Measurements from ENCODE around the gene PCDH19. TPM values are rescaled to one million over a fixed set of nuclear protein-coding genes. Genes with fewer than 3 reads are reported as not detected.
A peak's percentile ranks its signal among the peaks of the same experiment; 100 is the strongest.

The PCDH19 gene
- total and polyA plus RNA-seq, 2 of the 13 experiments (the other 11 are each of a cell fraction or from before 2014, with no cell fraction given): 0.02 to 0.09 TPM

GRCh38 chrX:100379388-100379986 lies 30.6 kb downstream of the PCDH19 start:
- Histone ChIP-seq H3K27me3 (ENCODE audit: control insufficient read depth in 1 of 2, insufficient read depth in 2 of 2, low read length in 2 of 2) (no peaks in the 10 kb centered on the region), H3K4me2 (ENCODE audit: low read depth, low read length) (no peak overlapping the region), H3K79me2 (ENCODE audit: insufficient read depth, low read length) (no peaks in the 10 kb centered on the region), H3K36me3 (replicated peaks in 1 of 2; ENCODE audit: control insufficient read depth in 1 of 2, insufficient read depth in 2 of 2, low read length in 2 of 2) (no peaks in the 10 kb centered on the region), H4K20me1 (ENCODE audit: insufficient read depth, low read length) (no peaks in the 10 kb centered on the region), H3K9ac (ENCODE audit: insufficient read depth, low read depth, low read length) (no peak overlapping the region), H3K27ac (ENCODE audit: extremely low read length, insufficient read depth, low read length) (no peak overlapping the region), H3K9me3 (ENCODE audit: low read length) (no peaks in the 10 kb centered on the region), H3K4me1 (ENCODE audit: insufficient read depth, low read length) (no peaks in the 10 kb centered on the region), H2AFZ (ENCODE audit: low read length) (no peak overlapping the region), H3K4me3 (replicated peaks in 1 of 3; ENCODE audit: insufficient read depth in 1 of 3, low read depth in 2 of 3, low read length in 3 of 3) (no peak overlapping the region)
- DNase-seq (ENCODE audit: low spot score): peak; percentile 1
- POLR2A ChIA-PET: no interaction called here
- ATAC-seq: no peak
- FAIRE-seq: peak; percentile 66
- intact Hi-C loops (cut with micrococcal nuclease; ENCODE audit: unreplicated experiment) (no loop called here), in situ Hi-C loops (cut with HindIII; ENCODE audit: extremely low pct_ligation_motif_present, low pct_unique_long_range_greater_than_20kb) (no loop called here)
- 3% methylated on average over 6 of the region's 7 CpGs for WGBS (ENCODE audit: low lambda C conversion rate)
- no peak for TF ChIP-seq RNF2 (conservative IDR thresholded peaks at IDR 0.05; ENCODE audit: low read depth)
- TF ChIP-seq STAG1 (CRISPR knock-in tag; IDR thresholded peaks at IDR 0.05): peak; percentile 32; the same call in 1 of the 2 replicates
- TF ChIP-seq, protein P1, sequence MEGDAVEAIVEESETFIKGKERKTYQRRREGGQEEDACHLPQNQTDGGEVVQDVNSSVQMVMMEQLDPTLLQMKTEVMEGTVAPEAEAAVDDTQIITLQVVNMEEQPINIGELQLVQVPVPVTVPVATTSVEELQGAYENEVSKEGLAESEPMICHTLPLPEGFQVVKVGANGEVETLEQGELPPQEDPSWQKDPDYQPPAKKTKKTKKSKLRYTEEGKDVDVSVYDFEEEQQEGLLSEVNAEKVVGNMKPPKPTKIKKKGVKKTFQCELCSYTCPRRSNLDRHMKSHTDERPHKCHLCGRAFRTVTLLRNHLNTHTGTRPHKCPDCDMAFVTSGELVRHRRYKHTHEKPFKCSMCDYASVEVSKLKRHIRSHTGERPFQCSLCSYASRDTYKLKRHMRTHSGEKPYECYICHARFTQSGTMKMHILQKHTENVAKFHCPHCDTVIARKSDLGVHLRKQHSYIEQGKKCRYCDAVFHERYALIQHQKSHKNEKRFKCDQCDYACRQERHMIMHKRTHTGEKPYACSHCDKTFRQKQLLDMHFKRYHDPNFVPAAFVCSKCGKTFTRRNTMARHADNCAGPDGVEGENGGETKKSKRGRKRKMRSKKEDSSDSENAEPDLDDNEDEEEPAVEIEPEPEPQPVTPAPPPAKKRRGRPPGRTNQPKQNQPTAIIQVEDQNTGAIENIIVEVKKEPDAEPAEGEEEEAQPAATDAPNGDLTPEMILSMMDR (CRISPR knock-in tag; IDR thresholded peaks at IDR 0.05): peak; percentile 47
- BruUV-seq (replicated peaks): no TSS peak
- CTCF ChIA-PET (ENCODE audit: low intra/inter-chr PET ratio, low total read pairs): no interaction called here

DNA sequence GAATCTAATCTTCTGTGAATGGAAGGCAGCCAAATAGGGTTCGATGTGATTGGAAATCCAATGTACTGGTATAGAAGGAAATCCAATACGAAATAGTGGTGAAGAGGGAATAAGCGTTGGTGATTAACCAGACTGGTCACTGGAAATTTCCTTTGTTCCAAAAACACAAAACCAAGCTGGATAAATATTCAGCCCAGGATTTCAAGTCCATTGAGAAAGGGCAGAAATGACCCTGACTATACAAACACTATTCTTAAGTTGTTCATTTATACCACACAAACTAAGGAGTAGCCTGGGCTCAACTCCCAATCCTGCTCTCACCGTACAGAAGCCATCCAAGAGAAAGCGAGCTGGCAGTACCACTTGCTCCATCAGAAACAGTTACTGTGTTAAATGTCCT lies 32.2 kb downstream of the PCDH19 start:
- ChIA-PET POLR2A (no interaction called here), CTCF (ENCODE audit: low intra/inter-chr PET ratio, low total read pairs) (no interaction called here)
- Histone ChIP-seq H4K20me1 (ENCODE audit: insufficient read depth, low read length) (no peaks in the 10 kb centered on the region), H3K79me2 (ENCODE audit: insufficient read depth, low read length) (no peaks in the 10 kb centered on the region), H3K27ac (ENCODE audit: extremely low read length, insufficient read depth, low read length) (no peak overlapping the region), H3K4me1 (ENCODE audit: insufficient read depth, low read length) (no peaks in the 10 kb centered on the region), H3K9ac (ENCODE audit: insufficient read depth, low read depth, low read length) (no peak overlapping the region), H3K9me3 (ENCODE audit: low read length) (no peaks in the 10 kb centered on the region), H2AFZ (ENCODE audit: low read length) (no peak overlapping the region), H3K4me2 (ENCODE audit: low read depth, low read length) (no peak overlapping the region), H3K4me3 (replicated peaks in 1 of 3; ENCODE audit: insufficient read depth in 1 of 3, low read depth in 2 of 3, low read length in 3 of 3) (no peak overlapping the region), H3K36me3 (replicated peaks in 1 of 2; ENCODE audit: control insufficient read depth in 1 of 2, insufficient read depth in 2 of 2, low read length in 2 of 2) (no peaks in the 10 kb centered on the region), H3K27me3 (ENCODE audit: control insufficient read depth in 1 of 2, insufficient read depth in 2 of 2, low read length in 2 of 2) (no peaks in the 10 kb centered on the region)
- intact Hi-C loops (cut with micrococcal nuclease; ENCODE audit: unreplicated experiment) (no loop called here), in situ Hi-C loops (cut with HindIII; ENCODE audit: extremely low pct_ligation_motif_present, low pct_unique_long_range_greater_than_20kb) (no loop called here)
- no TSS peak for BruUV-seq (replicated peaks)
- FAIRE-seq (no peak), ATAC-seq (no peak), DNase-seq (ENCODE audit: low spot score) (no peak)
- WGBS (ENCODE audit: low lambda C conversion rate): 38% methylated on average over 3 of the region's 5 CpGs
- no peak for TF ChIP-seq ATAD3A (CRISPR knock-in tag; IDR thresholded peaks at IDR 0.05)
- TF ChIP-seq PHF8 (CRISPR knock-in tag; IDR thresholded peaks at IDR 0.05): no peak
- TF ChIP-seq ZNF670 (CRISPR knock-in tag; IDR thresholded peaks at IDR 0.05; ENCODE audit: borderline replicate concordance): no peak
- TF ChIP-seq, protein P2, sequence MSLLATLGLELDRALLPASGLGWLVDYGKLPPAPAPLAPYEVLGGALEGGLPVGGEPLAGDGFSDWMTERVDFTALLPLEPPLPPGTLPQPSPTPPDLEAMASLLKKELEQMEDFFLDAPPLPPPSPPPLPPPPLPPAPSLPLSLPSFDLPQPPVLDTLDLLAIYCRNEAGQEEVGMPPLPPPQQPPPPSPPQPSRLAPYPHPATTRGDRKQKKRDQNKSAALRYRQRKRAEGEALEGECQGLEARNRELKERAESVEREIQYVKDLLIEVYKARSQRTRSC (CRISPR knock-in tag; IDR thresholded peaks at IDR 0.05; ENCODE audit: low read depth): no peak
- no peak for TF ChIP-seq SP1 (IDR thresholded peaks at IDR 0.05)
- TF ChIP-seq SP1 (CRISPR knock-in tag; IDR thresholded peaks at IDR 0.05): no peak
- TF ChIP-seq SMYD3 (CRISPR knock-in tag; IDR thresholded peaks at IDR 0.05): no peak
- TF ChIP-seq ZNF333 (CRISPR knock-in tag; IDR thresholded peaks at IDR 0.05; ENCODE audit: borderline replicate concordance): no peak
- no peak for TF ChIP-seq ZBTB20 (CRISPR knock-in tag; IDR thresholded peaks at IDR 0.05; ENCODE audit: borderline replicate concordance, low read depth)
- TF ChIP-seq PAF1 (CRISPR knock-in tag; IDR thresholded peaks at IDR 0.05): no peak
- no peak for TF ChIP-seq PBX2 (CRISPR knock-in tag; IDR thresholded peaks at IDR 0.05)
- TF ChIP-seq, protein P3, sequence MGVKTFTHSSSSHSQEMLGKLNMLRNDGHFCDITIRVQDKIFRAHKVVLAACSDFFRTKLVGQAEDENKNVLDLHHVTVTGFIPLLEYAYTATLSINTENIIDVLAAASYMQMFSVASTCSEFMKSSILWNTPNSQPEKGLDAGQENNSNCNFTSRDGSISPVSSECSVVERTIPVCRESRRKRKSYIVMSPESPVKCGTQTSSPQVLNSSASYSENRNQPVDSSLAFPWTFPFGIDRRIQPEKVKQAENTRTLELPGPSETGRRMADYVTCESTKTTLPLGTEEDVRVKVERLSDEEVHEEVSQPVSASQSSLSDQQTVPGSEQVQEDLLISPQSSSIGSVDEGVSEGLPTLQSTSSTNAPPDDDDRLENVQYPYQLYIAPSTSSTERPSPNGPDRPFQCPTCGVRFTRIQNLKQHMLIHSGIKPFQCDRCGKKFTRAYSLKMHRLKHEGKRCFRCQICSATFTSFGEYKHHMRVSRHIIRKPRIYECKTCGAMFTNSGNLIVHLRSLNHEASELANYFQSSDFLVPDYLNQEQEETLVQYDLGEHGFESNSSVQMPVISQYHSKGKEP (CRISPR knock-in tag; IDR thresholded peaks at IDR 0.05): no peak
